ENCODE measurements around the gene OVCH1.
"Not testable (repeated sequence)": the region's sequence is repeated elsewhere in the genome, so short reads cannot be mapped to it uniquely, and the experiment has no call there.

The OVCH1 gene

DNA sequence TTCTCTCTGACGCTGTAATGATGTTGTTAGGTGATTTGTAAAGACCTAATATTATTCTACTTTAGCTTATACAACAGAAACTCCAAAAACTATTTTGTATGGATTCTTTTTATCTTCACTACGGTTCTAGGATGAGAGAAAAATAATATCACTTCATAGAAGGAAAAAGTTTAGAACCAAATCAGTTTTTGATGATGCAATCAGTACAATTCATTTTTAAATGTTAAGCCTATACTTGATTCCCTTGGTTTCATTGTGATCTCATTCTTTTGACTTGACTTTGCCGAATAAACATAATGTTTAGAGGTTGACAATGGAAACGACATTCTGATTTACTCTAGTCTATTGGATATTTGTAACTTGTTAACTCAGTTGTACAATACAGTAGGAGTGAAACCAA, 91.9 kb downstream of the OVCH1 start:
- no peak for DNase-seq (ENCODE audit: low read depth)

DNA sequence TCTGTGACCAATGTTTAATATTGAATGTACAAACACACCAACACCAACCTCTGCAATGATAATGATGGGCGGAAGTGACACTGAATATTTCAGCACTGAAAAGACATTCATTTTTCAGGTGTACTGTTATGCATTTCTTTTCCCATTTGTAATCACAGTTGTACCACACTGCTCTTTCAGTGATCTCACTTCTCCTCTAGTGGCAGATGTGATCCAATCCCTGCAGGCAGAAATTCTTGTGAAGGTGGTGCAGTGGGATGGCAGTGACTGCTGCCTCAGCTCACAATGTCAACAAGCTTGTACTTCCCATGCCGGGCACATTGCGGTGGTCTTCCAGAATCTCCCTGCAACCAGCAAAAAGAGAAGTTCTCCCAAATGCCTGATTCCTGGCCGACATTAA, 93.5 kb downstream of the OVCH1 start:
- DNase-seq (ENCODE audit: low read depth): no peak

DNA sequence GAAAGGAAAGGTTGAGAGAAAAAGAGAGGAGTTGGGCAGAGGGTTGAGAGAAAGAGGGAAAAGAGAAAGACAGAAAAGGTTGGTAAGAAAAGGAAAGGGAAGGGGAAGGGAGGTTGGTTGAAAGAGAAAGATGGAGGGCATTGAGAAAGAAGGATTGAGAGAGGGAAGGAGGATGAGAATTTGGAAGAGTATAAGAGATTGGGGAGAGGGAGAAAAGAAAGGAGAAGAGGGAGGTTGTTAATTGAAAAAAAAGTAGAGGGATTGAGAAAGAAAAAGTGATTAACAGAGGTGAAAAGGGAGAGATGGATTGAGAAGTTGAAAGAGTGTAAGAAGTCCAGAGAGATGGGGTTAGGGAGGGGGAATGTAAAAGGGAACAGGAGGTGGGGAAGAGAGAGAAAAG, 95.0 kb downstream of the OVCH1 start:
- no peak for DNase-seq (ENCODE audit: low read depth)

DNA sequence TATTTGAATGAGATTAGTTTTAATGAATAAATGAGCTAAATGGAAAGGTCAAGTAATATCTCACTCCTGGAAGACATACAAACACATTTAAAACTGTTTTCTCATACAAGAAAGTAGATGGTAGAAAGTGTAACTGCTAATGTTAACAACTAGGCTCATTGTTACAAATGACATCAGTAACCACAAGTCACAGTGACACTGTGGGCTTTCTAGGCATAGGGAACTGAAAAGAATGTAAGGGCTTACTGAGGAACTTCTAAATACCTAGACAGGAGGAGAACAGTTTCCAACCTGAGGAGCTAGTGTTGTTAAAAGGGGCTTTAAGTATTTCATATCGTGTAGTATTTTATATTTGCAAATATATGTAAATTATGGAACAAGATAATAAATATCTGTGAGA, 99.0 kb downstream of the OVCH1 start:
- DNase-seq (ENCODE audit: low read depth): no peak

DNA sequence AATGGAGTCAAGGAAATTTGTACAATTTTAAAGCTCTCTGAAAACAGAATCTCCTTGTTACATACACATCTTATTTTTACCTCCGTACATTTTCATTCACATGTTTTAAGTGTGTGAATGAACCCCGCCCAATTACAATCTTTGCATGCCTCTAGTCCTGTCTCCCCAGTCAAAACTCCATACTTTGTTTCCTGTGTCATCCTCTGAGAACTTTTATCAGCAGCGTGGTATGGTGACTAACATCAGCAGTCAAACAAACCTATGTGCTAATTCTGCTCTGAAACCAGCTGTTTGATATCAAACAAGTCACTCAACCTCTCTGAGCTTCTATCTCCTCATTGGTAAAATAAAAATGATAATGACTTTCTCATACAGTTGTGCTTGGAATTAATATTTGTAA, 100.7 kb downstream of the OVCH1 start:
- no peak for DNase-seq (ENCODE audit: low read depth)

DNA sequence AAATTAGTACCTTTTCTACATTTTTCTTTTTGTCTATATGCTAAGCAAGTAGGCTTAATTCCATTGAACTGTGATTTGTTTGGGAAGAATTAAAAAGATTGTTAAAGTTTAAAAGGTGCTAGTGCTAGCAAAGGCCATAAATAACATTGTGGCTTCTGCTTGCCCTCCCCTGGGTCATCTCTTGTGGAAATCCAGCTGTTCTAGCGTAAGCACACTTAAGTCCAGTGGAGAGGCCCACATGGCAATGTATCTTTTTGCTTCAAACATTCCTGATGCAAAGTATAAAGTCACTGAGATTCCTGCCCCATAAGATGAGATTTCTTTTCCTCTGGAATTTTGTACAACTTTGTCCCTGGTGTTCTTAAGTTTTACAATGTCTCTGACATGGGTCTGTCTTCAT, 102.1 kb downstream of the OVCH1 start:
- no peak for DNase-seq (ENCODE audit: low read depth)

DNA sequence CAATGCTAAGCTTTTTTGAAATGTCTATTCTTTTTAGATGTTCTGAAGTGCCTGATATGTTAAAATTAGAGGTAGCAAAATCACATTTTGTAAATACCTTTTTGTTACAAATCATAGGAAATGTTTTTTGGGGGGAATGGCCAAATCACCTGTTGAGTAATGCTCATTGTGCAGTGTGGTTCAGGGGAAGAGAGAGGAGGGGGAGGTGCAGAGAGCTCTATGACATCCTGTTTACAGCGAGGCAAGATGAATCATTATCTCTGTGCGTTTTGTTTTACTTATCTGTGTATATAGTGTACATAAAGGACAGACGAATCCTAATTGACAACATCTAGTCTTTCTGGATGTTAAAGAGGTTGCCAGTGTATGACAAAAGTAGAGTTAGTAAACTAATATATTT, 107.1 kb downstream of the OVCH1 start:
- peak; percentile 20 for DNase-seq (ENCODE audit: low read depth)

DNA sequence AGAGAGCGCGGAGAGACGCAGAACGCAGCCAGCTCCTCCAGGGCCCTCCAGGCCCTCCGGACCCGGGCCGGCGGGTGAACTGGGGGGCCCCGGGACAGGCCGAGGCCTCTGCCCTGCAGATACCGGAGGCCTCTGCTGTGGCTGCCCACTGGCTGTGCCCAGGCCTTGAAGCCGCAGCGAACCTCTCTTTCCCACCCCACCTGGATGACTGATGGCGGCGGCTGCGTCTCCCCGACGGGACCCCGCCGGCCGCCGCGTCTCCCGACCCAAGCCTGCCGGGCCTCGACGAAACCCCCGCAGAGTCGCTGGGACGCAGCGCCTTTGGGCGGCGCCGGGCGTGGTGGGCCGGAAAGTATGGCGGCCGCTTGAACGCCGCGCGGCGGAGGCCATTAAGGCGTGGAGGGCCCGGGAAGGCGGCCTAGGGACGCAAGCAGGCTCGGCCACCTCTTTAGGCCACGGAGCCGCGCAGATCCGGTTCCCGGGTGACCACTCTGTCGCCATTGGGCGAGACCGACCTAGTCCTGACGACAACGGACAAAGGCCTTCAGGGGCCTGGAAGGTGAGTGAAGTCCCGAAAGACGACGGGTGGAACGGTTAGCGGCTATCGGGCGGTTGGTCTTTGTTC, 108.1 kb downstream of the OVCH1 start:
- DNase-seq (ENCODE audit: low read depth): no peak

DNA sequence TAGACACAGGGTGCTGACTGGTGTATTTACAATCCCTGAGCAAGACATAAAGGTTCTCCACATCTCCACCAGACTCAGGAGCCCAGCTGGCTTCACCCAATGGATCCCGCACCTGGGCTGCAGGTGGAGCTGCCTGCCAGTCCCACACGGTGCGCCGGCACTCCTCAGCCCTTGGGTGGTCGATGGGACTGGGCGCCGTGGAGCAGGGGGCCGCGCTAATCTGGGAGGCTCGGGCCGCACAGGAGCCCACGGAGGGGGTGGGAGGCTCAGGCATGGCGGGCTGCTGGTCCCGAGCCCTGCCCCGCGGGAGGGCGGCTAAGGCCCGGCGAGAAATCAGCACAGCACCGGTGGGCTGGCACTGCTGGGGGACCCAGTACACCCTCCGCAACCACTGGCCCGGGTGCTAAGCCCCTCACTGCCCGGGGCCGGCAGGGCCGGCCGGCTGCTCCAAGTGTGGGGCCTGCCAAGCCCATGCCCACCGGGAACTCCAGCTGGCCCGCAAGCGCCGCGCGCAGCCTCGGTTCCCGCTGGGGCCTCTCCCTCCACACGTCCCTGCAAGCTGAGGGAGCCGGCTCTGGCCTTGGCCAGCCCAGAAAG, 111.3 kb downstream of the OVCH1 start:
- not testable (repeated sequence) for DNase-seq (ENCODE audit: low read depth)

DNA sequence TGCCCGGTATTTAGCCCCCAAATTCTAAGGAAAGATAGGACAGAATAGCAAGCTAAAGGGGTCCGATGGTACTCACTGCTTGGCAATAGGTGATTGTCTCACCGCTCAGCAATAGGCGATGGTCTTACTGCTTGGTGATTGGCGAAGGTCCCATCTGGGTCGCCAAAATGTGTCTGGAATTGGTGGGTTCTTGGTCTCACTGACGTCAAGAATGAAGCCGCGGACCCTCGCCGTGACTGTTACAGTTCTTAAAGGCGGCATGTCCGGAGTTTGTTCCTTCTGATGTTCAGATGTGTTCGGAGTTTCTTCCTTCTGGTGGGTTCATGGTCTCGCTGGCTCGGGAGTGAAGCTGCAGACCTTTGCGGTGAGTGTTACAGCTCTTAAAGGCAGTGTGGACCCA, 112.3 kb downstream of the OVCH1 start:
- DNase-seq (ENCODE audit: low read depth): not testable (repeated sequence)

DNA sequence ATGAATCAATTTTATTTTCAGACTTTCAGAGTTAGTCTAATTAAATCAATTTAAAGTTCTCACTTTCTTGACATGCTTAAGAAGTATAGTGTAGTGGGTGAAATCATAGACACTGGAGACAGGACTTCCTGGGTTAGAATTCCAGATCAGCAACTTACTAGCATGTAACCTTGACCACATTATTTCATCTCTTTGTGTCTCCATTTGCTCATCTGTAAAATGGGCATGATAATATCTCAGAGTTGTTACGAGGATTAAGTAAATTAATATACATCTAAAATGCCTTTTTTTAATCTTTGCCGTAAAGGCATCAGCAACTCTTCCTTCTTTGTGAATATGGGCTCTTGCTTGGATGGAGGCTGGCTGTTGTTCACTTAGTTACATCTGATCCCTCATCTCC, 115.2 kb downstream of the OVCH1 start:
- no peak for DNase-seq (ENCODE audit: low read depth)

DNA sequence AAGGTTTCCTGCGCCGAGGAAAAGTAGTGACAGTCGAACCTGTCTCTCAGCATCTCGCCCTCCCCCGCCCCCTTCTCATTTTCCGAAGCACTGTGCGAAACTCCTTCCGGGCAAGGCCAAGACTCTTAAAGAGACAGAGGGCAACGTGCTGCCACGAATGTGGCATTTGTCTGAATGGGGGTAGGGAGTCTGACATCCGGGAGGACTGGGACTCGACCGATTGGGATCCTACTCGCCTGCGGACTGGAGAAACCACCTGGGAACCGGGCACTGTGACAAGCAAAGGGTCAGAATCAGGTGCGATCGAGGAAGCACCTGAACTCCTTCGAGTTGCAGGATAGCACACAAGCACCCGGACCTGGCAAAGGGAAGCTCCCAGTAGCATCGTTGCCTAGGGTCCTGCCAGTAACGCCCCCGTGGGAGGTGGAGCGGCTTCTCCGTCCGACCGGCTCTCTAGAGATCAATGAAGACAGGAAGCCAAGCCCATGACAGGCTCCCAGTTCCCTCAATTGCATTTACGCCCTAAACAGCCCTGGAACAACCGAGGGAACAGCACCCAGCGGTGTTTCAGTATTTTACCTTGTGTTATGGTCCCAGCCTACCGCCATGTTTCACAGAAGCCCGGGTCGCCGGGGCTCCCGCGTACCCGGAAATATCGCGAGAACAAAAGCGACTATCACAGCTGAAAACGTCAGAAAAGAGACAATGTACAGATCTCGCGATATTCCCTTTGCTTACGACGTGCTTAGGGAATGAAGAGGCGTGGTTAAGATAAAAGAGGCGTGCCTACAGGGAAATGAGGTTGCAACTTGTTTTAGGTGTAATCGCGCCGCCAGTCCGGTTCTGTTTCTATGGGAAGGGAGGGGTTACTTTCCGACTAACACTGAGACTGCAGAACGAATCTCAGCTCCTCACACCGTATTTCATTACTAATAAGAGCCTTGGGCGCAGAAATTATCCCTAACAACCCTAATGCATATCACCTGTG, 116.7 kb downstream of the OVCH1 start, which contains the start of gene ERGIC2:
ERGIC2 (minus strand) TSS at position 637 of the 988 bp plus-strand sequence. CDS start 9,539 bp downstream, outside the sequence.
- peak; percentile 79 for DNase-seq (ENCODE audit: low read depth)
